GM23248 (cell line): ENCODE measurements around the gene ANKRD34C.

Experiments used
- EZH2 ChIP-seq: fragments of 200-600 bp; sonication (generic); IDR thresholded peaks from 2 replicates; pipeline ENCODE4 v1.6.1; 2018; ENCODE audit warnings: antibody characterized with exemption, mild to moderate bottlenecking; ENCODE audit not compliant: insufficient read depth, poor library complexity, severe bottlenecking
- EZH2phosphoT487 ChIP-seq: fragments of 200-600 bp; sonication (generic); IDR thresholded peaks from 2 replicates; pipeline ENCODE4 v1.6.1; 2018; ENCODE audit warnings: antibody characterized with exemption, moderate library complexity, mild to moderate bottlenecking, low read depth; ENCODE audit not compliant: insufficient read depth

GRCh38 chr15:79283252-79284048 is 928 bp downstream of the ANKRD34C start:
- no peak for TF ChIP-seq EZH2phosphoT487
- no peak for TF ChIP-seq EZH2
